BJ (cell line): ENCODE measurements around the gene SLC29A2. TPM values are rescaled to one million over a fixed set of nuclear protein-coding genes. Genes with fewer than 3 reads are reported as not detected.

Experiments used
- CTCF ChIA-PET: fragments of 350-600 bp; formaldehyde crosslinking; extraction: SDS; loops from one replicate; lab custom pipeline; 2021; ENCODE audit warnings: antibody characterized with exemption, inconsistent platforms; lab: Yijun Ruan, JAX
- POLR2A ChIA-PET: fragments of 300-600 bp; sonication (Branson Sonifier 250); formaldehyde crosslinking; extraction: SDS; loops from one replicate; lab custom pipeline; 2021; ENCODE audit warnings: antibody characterized with exemption; lab: Charles Lee
- DNase-seq: peaks from one replicate; pipeline ENCODE4 v3.0.0-alpha.2; 2011; ENCODE audit warnings: low read depth
- H3K27me3 ChIP-seq: 2 replicates; pipeline ENCODE4 v1.6.0; 2011; ENCODE audit warnings: low read length; ENCODE audit not compliant: control insufficient read depth, insufficient read depth
- H3K36me3 ChIP-seq: 2 replicates; pipeline ENCODE4 v1.5.1; 2011; ENCODE audit warnings: low read length; ENCODE audit not compliant: control insufficient read depth, insufficient read depth
- H3K4me3 ChIP-seq: 2 replicates; pipeline ENCODE4 v1.5.1; 2011; ENCODE audit warnings: low read depth, mild to moderate bottlenecking, control low read depth, low read length
- CTCF ChIP-seq: IDR thresholded peaks from 2 replicates; pipeline ENCODE4 v1.5.1; 2011; ENCODE audit warnings: low read depth, mild to moderate bottlenecking, control low read depth, inconsistent platforms, low read length, moderate library complexity; ENCODE audit not compliant: insufficient read depth
- polyA plus RNA-seq: library from polyadenylated mRNA; depleted of rRNA; stranded (reverse); fragments of >200 nt; gene quantifications from 2 replicates; pipeline ENCODE4 v1.2.3, GENCODE V29; 2011

The SLC29A2 gene
- polyA plus RNA-seq, 1 experiment = 0.48 TPM

DNA sequence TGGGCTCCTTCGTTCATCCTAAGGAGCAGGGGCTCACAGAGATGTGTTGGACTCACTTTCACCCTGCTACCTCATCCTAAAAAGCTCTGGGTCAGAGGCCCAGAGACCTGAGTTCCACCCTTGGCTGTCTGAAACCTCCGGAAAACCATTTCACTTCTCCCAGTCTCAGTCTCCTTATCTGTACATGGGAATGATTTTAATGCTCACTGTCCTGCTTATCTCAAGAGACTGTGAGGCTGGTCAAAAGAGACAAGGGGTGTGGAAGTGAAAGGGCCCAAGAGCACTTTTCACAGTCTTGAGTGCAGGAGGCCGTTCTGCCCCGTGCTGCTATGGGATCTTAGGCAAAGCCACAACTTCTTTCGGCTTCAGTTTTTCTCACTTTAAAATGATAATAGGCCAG lies 36.1 kb upstream of the SLC29A2 start:
- H3K36me3 ChIP-seq = no peaks in the 10 kb centered on the region
- no peak overlapping the region for H3K4me3 ChIP-seq
- H3K27me3 ChIP-seq = peaks cover 15% of the 10 kb centered on the region
- ChIA-PET POLR2A (no interaction called here), CTCF (interaction anchor here (0.7 to 15.9 kb wide), 11 partner anchors 8 to 385 kb away, joined by 3 to 400 read pairs (median 4); partner anchors contain the start of genes DPP3, MRPL11 and NPAS4)
- DNase-seq = no peak
- TF ChIP-seq CTCF = no peak

- no peak for TF ChIP-seq CTCF
- no peak for DNase-seq
- H3K4me3 ChIP-seq = no peak overlapping the region
- H3K27me3 ChIP-seq = no peaks in the 10 kb centered on the region
- ChIA-PET POLR2A (no interaction called here), CTCF (interaction anchor here (1.0 to 3.3 kb wide), 4 partner anchors 8 to 44 kb away, joined by 3 to 17 read pairs (median 4); partner anchors contain the start of gene MRPL11)
- H3K36me3 ChIP-seq = no peaks in the 10 kb centered on the region
These were observed 22.4 kb upstream of the SLC29A2 start for GRCh38 chr11:66393954-66394353.

DNA sequence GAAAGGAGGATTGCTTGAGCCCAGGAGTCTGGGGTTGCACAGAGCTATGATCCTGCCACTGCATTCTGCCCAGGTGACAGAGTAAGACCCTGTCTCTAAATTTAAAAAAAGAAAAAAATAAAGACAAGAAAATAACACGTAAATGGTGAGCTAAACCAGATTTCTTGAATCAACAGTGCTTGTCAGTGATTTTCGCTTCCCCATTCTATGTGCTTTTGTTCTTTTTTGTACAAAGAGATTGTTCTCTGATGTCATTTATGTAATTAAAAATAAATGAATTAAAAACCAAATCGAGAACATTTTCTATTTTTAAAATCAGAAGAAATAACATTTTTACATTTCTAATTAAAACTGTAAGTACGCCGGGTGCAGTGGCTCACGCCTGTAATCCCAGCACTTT lies 19.8 kb upstream of the SLC29A2 start:
- H3K4me3 ChIP-seq = no peak overlapping the region
- H3K36me3 ChIP-seq = no peaks in the 10 kb centered on the region
- TF ChIP-seq CTCF = no peak
- ChIA-PET CTCF (interaction anchor here (0.9 to 4.1 kb wide), 3 partner anchors 9 to 56 kb away, joined by 3 to 35 read pairs (median 32); partner anchors contain the start of gene SLC29A2), POLR2A (no interaction called here)
- DNase-seq = no peak
- no peaks in the 10 kb centered on the region for H3K27me3 ChIP-seq

GRCh38 chr11:66388780-66389386 lies 17.3 kb upstream of the SLC29A2 start:
- Histone ChIP-seq H3K27me3 (no peaks in the 10 kb centered on the region), H3K4me3 (no peak overlapping the region), H3K36me3 (no peaks in the 10 kb centered on the region)
- ChIA-PET CTCF (interaction anchor here (0.6 to 6.8 kb wide), 38 partner anchors 9 to 420 kb away, joined by 3 to 188 read pairs (median 5); partner anchors contain the start of genes BRMS1, CD248, MRPL11 and NPAS4), POLR2A (no interaction called here)
- DNase-seq = no peak
- TF ChIP-seq CTCF = peak; percentile 95
